GM23338 (cell line): ENCODE measurements around the gene CHN2. TPM values are rescaled to one million over a fixed set of nuclear protein-coding genes. Genes with fewer than 3 reads are reported as not detected.
A peak's percentile ranks its signal among the peaks of the same experiment; 100 is the strongest.

Source experiments
- ATAC-seq: fragments of 200-7000 bp; cut with Tn5 transposase; 3 replicates; pipeline ENCODE4 v1.9.1; 2020
- DNase-seq: peaks from one replicate; pipeline ENCODE4 v3.0.0-alpha.2; 2015; ENCODE audit warnings: low spot score
- H2AFZ ChIP-seq: fragments of 200-600 bp; sonication (generic); 2 replicates; pipeline ENCODE4 v1.8.0; 2016; ENCODE audit warnings: antibody characterized with exemption, mild to moderate bottlenecking, moderate library complexity
- H3F3A ChIP-seq: fragments of 200-600 bp; sonication (generic); replicated peaks from 2 replicates; pipeline ENCODE4 v1.8.0; 2017; ENCODE audit warnings: antibody characterized with exemption, mixed run types, low read depth
- H3K27ac ChIP-seq: fragments of 200-600 bp; sonication (generic); 2 replicates; pipeline ENCODE4 v1.6.1; 2016; ENCODE audit warnings: low read depth
- H3K27me3 ChIP-seq: fragments of 200-600 bp; sonication (generic); 2 replicates; pipeline ENCODE4 v1.8.0; 2016; ENCODE audit warnings: mild to moderate bottlenecking, mixed run types, moderate library complexity; ENCODE audit not compliant: insufficient read depth
- H3K36me3 ChIP-seq: fragments of 200-600 bp; sonication (generic); 2 replicates; pipeline ENCODE4 v1.8.0; 2016; ENCODE audit warnings: mild to moderate bottlenecking; ENCODE audit not compliant: insufficient read depth
- H3K4me1 ChIP-seq: fragments of 200-600 bp; sonication (generic); 2 replicates; pipeline ENCODE4 v1.8.0; 2016; ENCODE audit warnings: mild to moderate bottlenecking, moderate library complexity; ENCODE audit not compliant: insufficient read depth
- H3K4me2 ChIP-seq: fragments of 200-600 bp; sonication (generic); 2 replicates; pipeline ENCODE4 v1.7.1; 2017; ENCODE audit warnings: mixed run types
- H3K4me3 ChIP-seq: fragments of 200-600 bp; sonication (generic); 2 replicates; pipeline ENCODE4 v1.6.1; 2016; ENCODE audit warnings: mixed run types
- H3K79me2 ChIP-seq: fragments of 200-600 bp; sonication (generic); replicated peaks from 2 replicates; pipeline ENCODE4 v1.8.0; 2017; ENCODE audit warnings: mild to moderate bottlenecking; ENCODE audit not compliant: insufficient read depth
- H3K9me2 ChIP-seq: fragments of 200-600 bp; sonication (generic); 2 replicates; pipeline ENCODE4 v1.8.0; 2017; ENCODE audit not compliant: insufficient read depth
- H4K20me1 ChIP-seq: fragments of 200-600 bp; sonication (generic); replicated peaks from 2 replicates; pipeline ENCODE4 v1.8.0; 2017; ENCODE audit warnings: mild to moderate bottlenecking; ENCODE audit not compliant: insufficient read depth
- H3K27ac Mint-ChIP-seq: 2 replicates; pipeline ENCODE4 v1.8.0; 2020; ENCODE audit warnings: inconsistent platforms, mild to moderate bottlenecking, moderate library complexity, mixed read lengths
- H3K27me3 Mint-ChIP-seq: 3 replicates; pipeline ENCODE4 v1.8.0; 2022; ENCODE audit warnings: low read depth, mild to moderate bottlenecking, moderate library complexity, mixed read lengths, inconsistent platforms; ENCODE audit not compliant: insufficient read depth, poor library complexity
- H3K36me3 Mint-ChIP-seq: 3 replicates; pipeline ENCODE4 v1.8.0; 2021; ENCODE audit warnings: low read depth, mild to moderate bottlenecking, inconsistent platforms, moderate library complexity, mixed read lengths
- H3K4me1 Mint-ChIP-seq: 3 replicates; pipeline ENCODE4 v1.8.0; 2020; ENCODE audit warnings: mild to moderate bottlenecking, inconsistent platforms, mixed read lengths
- H3K4me3 Mint-ChIP-seq: 3 replicates; pipeline ENCODE4 v1.8.0; 2021; ENCODE audit warnings: moderate library complexity, mild to moderate bottlenecking, inconsistent platforms, mixed read lengths
- H3K9me3 Mint-ChIP-seq: 3 replicates; pipeline ENCODE4 v1.8.0; 2020; ENCODE audit warnings: moderate library complexity, mild to moderate bottlenecking, inconsistent platforms, mixed read lengths
- CREB1 ChIP-seq: fragments of 250-450 bp; sonication (Bioruptor Pico); IDR thresholded peaks from 2 replicates; pipeline ENCODE4 v1.5.0; 2020; ENCODE audit warnings: low read depth, mild to moderate bottlenecking, moderate library complexity
- CTCF ChIP-seq, 2 experiments: fragments of 200-600 bp in 1 of 2; sonication (generic) in 1 of 2; conservative IDR thresholded peaks; 2 replicates each; pipeline versions ENCODE4 v1.5.1 to v1.6.1; 2016 to 2017; ENCODE audit warnings: antibody characterized with exemption in 2 of 2, low read depth in 2 of 2, mild to moderate bottlenecking in 2 of 2, moderate library complexity in 1 of 2
- EZH2phosphoT487 ChIP-seq: fragments of 200-600 bp; sonication (generic); IDR thresholded peaks from one replicate; pipeline ENCODE4 v1.8.1; 2018; ENCODE audit warnings: antibody characterized with exemption; ENCODE audit not compliant: unreplicated experiment
- JUNB ChIP-seq: IDR thresholded peaks from one replicate; pipeline ENCODE4 v1.6.1; 2016; ENCODE audit warnings: antibody characterized with exemption; ENCODE audit not compliant: unreplicated experiment
- NANOG ChIP-seq: IDR thresholded peaks from 2 replicates; pipeline ENCODE4 v1.6.1; 2016; ENCODE audit warnings: antibody characterized with exemption, borderline replicate concordance
- ZNF114 ChIP-seq: fragments of 250-450 bp; sonication (Bioruptor Pico); IDR thresholded peaks from 2 replicates; pipeline ENCODE4 v1.5.0; 2020; ENCODE audit warnings: mild to moderate bottlenecking, moderate library complexity
- ZNF462 ChIP-seq: fragments of 250-450 bp; sonication (Bioruptor Pico); IDR thresholded peaks from 2 replicates; pipeline ENCODE4 v1.5.0; 2020; ENCODE audit warnings: mild to moderate bottlenecking, moderate library complexity
- polyA plus RNA-seq: library from polyadenylated mRNA; unstranded; fragments of >200 nt; fragmentation: Nextera tagmentation; extraction: Ambion mirVana; gene quantifications from 2 replicates; pipeline ENCODE4 v1.2.1, GENCODE V29; 2016
- total RNA-seq: library from RNA; depleted of rRNA; stranded (reverse); fragments of >200 nt; shearing (Covaris generic); gene quantifications from 2 replicates; pipeline ENCODE4 v1.2.3, GENCODE V29; 2014

CHN2 gene
- total and polyA plus RNA-seq, 2 experiments from 2014 or later: 6.1 to 7.5 TPM

GRCh38 chr7:29277436-29278215, 83.1 kb downstream of the CHN2 start:
- Mint-ChIP-seq H3K27ac (peak overlapping the region; percentile 45; the same call in 1 of the 2 replicates), H3K4me1 (peaks cover 33% of the 10 kb centered on the region)
- ATAC-seq: no peak; the same call in 2 of the 3 replicates

More at GRCh38 chr7:29277436-29278215, 83.1 kb downstream of the CHN2 start:
- TF ChIP-seq CTCF (conservative IDR thresholded peaks at IDR 0.05; ENCODE audit: low read depth in 2 of 2) (no peak), CREB1 (no peak), ZNF114 (no peak), JUNB (no peak), ZNF462 (no peak), EZH2phosphoT487 (no peak), NANOG (no peak)
- Histone ChIP-seq H3K4me2 (0 out of 2 replicates have a peak overlapping the region, but pooled peaks have one; percentile 75), H3K79me2 (no peaks in the 10 kb centered on the region), H4K20me1 (no peaks in the 10 kb centered on the region), H3K4me1 (peaks cover 36% of the 10 kb centered on the region), H2AFZ (no peak overlapping the region), H3K27me3 (no peaks in the 10 kb centered on the region), H3K36me3 (no peaks in the 10 kb centered on the region), H3K9me2 (no peaks in the 10 kb centered on the region), H3K27ac (no peak overlapping the region), H3F3A (no peaks in the 10 kb centered on the region), H3K4me3 (no peak overlapping the region)
- H3K9me3 Mint-ChIP-seq: no peaks in the 10 kb centered on the region; the same call in 2 of the 3 replicates
- no peak overlapping the region for H3K4me3 Mint-ChIP-seq
- peaks cover 9% of the 10 kb centered on the region for H3K27me3 Mint-ChIP-seq
- no peak for DNase-seq
- H3K36me3 Mint-ChIP-seq: no peaks in the 10 kb centered on the region
